NCI-H2196 treated with DMSO at 0.1 percent for 48 hours (cell line): ENCODE results near the gene TSBP1.
"Not testable (repeated sequence)": the region's sequence is repeated elsewhere in the genome, so short reads cannot be mapped to it uniquely, and the experiment has no call there.

Source experiments
- DNase-seq: peaks from one replicate; lab custom pipeline; 2025; ENCODE audit not compliant: unreplicated experiment; lab: John Stamatoyannopoulos, UW

The TSBP1 gene

GRCh38 chr6:32375739-32376529 lies 4.2 kb upstream of the TSBP1 start:
- no peak for DNase-seq

GRCh38 chr6:32371229-32371628 lies 474 bp downstream of the TSBP1 start:
- no peak for DNase-seq

DNA sequence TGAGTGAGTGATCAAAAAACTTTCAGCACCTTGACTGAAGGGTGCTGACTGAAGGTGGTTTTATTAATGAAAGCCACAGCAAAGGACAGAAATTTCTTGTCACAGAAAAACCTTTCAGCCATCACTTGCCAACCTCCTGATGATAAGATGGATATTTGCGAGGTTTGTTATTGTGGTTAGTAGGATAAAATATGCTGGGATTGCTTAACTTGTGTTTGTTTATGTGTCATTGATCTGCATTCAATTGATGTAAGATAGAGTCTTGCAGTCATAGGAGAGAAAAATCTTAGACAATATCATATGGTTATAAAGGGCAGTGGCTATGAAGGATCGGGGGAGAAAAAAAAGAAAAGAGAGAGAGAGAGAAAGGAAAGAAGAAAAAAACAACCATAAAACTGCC lies 1.2 kb downstream of the TSBP1 start:
- DNase-seq: no peak

- no peak for DNase-seq
Observed at GRCh38 chr6:32369660-32370059, 2.0 kb downstream of the TSBP1 start.

- no peak for DNase-seq
Observed at GRCh38 chr6:32367644-32368043, 4.1 kb downstream of the TSBP1 start.

- not testable (repeated sequence) for DNase-seq
Observed at GRCh38 chr6:32359225-32359624, 12.5 kb downstream of the TSBP1 start.

GRCh38 chr6:32358548-32358947 lies 13.2 kb downstream of the TSBP1 start:
- DNase-seq: not testable (repeated sequence)

- DNase-seq: no peak
Observed at GRCh38 chr6:32355018-32355417, 16.7 kb downstream of the TSBP1 start.

DNA sequence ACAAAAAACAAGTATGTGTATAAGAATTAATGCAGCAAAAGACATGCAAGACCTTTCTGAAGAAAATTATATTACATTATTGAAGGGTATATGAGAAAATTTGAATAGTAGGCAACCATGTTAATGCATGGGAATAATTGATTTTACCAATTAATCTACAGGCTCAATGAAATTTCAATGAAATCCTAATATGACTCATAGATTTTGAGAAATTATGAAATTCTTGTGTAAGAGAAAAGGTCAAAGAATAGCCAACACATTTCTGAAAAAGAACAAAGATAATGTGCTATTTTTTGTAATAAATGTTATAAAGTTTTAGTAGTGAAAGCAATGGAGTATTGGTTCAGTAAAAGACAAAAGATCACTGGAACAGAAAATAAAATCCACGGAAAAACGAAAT lies 18.4 kb downstream of the TSBP1 start:
- DNase-seq: no peak

DNA sequence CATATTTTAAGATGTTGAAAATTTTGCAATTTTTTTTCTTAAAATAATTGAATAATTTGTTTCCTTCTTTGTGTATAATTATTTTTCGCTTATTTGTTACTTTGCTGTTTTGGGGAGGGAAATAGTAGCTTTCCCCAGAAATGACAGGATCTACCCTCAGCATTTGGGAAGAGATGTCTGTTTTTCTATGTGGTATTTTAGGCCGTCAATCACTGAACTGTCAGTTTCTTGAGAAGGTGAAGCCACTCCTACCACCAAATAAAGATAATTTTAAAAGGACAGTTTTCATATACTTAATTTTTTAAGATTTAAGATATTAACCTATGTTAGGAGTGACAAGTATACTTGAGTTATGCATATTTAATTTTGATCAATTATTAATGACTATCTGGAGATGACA lies 31.5 kb downstream of the TSBP1 start:
- DNase-seq: no peak

- DNase-seq: no peak
Observed at GRCh38 chr6:32337186-32337805, 34.4 kb downstream of the TSBP1 start.

- no peak for DNase-seq
Observed at GRCh38 chr6:32332433-32332832, 39.3 kb downstream of the TSBP1 start.

DNA sequence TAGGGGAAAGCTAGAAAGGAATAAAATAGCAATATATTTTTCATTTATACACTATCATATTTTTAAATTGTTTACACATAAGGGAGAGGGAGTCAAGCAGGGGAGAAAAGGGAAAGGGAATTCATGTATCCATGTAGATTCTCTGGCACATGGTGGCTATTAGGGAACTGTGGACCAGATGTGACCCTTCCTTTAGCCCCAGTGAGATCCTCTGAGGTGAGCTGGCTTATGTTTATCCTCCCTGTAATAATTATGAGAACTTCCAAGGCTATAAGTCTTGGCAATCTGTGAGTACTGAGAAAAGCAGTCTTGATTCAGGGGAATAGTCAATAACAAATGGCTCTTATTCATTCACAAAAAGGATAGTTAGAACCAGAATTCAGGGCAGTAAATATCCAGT lies 42.6 kb downstream of the TSBP1 start:
- DNase-seq: no peak

GRCh38 chr6:32327103-32327502 lies 44.6 kb downstream of the TSBP1 start:
- no peak for DNase-seq

DNA sequence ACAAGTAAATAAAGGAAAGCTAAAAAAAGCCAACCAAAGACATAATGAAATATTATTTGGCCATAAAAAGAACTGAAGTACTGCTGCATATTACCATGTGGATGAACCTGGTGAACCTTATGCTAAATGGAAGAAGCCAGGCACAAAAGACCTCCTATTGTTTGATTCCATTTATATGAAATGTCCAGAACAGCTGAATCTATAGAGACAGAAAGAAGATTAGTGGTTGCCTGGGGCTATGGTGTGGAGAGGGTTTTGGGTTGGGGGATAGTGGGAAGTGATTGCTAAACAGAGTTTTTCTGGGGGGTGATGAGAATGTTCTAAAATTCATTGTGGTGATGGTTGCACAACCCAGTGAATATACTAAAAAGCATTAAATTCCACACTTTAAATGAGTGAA lies 53.2 kb downstream of the TSBP1 start:
- no peak for DNase-seq

GRCh38 chr6:32317541-32317940 lies 54.2 kb downstream of the TSBP1 start:
- no peak for DNase-seq

DNA sequence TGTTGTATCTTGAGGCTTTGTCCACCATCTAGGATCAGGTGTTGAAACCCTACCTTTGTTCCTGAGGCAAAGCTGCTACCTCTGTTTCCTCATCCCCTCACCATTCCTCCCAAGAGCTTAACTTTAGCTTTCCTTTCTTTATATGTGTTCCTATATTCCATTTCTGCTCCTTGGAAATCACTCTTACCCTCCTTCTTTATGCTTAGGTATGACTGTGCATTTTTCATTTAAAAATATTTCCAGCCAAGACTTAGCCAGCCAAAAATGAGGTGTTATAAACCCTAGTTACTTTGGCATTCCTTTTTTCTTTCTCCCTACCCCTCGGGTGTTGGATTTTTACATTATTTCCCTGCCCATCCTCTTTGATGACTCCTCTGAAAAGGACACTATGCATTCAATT lies 57.7 kb downstream of the TSBP1 start:
- no peak for DNase-seq

DNA sequence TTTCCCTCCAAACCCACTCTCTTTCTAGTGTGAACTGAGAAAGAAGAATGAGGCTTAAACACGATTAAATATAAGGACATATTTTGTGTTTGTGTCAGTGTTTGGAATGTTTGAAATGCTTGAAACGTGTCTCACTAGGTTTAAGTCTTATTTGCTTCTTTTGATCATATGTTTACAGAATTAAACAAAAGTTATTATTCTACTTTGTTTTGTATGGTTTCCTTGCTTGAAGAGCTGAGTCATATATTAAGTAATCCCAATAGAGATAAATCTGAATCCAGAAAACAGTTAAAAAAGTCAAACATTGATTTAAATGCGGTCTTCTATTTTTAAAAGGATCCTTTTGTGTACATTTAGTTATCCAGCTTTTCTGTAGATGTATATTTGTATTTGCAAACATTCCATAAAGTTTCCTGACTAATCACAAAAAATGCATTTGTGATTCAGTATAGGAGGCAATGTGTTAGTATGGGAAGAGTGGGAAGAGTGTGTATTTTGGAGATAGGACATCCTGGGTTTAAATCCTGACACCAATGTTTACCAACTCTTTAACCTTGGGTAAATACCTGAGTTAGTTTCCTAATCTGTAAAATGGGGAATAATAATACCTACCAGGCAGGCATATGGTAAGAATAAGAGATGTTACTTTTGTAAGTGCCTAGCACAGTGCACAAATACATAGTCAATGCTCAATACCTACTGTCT lies 72.9 kb downstream of the TSBP1 start:
- DNase-seq: no peak

DNA sequence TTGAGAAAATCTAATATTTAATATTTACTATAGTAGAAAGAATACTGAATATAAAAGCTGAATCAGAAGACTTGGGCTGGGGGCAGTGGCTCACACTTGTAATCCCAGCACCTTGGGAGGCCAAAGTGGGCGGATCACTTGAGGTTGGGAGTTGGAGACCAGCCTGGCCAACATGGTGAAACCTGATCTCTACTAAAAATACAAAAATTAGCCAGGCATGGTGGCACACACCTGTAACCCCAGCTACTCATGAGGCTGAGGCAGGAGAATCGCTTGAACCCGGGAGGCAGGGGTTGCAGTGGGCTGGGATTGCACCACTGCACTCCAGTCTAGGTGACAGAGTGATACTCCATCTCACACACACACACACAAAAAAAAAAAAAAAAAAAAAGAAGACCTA lies 76.7 kb downstream of the TSBP1 start:
- not testable (repeated sequence) for DNase-seq

- DNase-seq: no peak
Observed at GRCh38 chr6:32294566-32294965, 77.1 kb downstream of the TSBP1 start.

DNA sequence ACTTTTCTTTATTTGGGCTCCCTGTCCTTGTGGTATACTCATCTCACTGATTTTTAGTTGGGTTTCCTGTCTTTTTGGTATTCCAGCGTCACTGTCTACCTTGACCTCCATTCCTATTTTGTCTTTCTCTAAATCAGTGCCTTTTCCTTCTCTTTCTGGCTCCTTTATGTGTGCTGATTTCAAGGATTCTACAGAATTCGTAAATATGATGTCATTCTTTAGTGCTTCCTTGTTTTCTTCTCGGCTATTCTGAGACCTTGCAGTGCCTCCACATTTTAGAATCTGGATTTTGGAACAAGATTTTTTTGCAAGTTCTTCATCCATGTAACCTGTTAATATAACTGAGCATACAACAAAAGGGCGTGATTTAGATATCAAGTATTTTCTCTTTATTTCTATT lies 78.0 kb downstream of the TSBP1 start:
- no peak for DNase-seq

DNA sequence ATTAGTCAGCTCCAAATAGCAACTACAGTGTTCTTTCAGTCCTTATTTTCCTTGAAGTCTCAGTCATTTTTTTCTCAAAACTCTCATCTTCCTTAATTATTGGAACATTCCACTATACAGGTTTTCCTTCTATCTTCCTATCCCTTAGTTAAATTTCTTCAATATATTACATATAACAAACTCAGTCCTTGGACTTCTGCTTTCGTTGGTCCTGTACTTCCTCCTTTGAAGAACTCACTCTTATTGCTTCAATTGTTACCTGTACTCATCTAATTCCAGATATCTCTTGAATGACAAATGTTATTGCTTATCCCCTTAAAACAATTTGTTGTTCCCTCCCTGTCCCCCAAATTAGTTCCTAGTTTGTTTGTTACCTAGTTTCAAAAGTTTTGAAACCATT lies 80.2 kb downstream of the TSBP1 start:
- no peak for DNase-seq
